ENCODE results near the gene P4HA2.

DNA sequence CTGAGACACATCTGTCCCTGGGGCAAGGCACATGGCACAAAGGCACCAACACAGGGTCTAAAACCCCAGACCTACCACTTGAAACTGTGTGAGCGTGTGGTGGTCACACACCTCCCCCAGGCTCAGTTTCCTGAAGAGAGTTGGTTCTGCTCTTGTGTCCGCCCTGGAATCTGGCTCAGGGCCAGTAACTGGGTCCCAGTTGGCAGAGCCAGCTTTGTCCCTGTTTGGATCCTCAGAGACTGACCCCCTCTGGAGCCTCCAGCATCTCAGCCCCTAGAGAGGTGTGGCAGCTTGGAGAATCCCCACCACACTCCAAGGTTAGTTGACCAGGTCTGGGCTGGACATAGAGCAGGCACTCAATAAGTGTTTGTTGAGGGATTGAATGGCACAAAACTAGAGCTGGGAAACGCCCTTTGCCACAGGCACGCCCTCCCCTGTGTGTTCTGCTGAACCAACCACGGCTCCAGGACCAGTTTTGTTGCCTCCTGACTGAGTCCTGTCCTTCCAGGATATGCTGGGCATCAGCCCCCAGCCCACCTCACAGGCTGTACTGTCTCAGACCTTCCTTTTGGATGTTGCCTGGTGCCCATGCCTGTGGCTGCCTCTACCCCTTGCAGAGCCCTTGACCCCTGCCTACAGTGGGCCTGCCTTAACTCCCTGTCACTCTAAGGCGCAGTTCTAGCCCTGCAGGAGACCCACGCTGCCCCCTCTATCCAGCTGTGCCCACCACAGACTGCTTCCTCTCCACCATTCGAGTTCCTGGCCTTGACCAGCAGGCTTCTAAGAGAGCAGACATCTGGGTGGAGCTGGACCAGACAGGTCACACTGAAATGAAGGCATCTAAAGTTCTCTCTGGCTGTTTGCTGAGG, 26.0 kb upstream of the P4HA2 start:
- TF ChIP-seq, protein P1, sequence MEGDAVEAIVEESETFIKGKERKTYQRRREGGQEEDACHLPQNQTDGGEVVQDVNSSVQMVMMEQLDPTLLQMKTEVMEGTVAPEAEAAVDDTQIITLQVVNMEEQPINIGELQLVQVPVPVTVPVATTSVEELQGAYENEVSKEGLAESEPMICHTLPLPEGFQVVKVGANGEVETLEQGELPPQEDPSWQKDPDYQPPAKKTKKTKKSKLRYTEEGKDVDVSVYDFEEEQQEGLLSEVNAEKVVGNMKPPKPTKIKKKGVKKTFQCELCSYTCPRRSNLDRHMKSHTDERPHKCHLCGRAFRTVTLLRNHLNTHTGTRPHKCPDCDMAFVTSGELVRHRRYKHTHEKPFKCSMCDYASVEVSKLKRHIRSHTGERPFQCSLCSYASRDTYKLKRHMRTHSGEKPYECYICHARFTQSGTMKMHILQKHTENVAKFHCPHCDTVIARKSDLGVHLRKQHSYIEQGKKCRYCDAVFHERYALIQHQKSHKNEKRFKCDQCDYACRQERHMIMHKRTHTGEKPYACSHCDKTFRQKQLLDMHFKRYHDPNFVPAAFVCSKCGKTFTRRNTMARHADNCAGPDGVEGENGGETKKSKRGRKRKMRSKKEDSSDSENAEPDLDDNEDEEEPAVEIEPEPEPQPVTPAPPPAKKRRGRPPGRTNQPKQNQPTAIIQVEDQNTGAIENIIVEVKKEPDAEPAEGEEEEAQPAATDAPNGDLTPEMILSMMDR (IDR thresholded peaks at IDR 0.05) = no peak
- no peak for TF ChIP-seq POLR2A (IDR thresholded peaks at IDR 0.05)
- no peak for TF ChIP-seq POLR2AphosphoS5 (IDR thresholded peaks at IDR 0.05)
